MM.1S (cell line): ENCODE measurements around the gene SMARCA4.

Experiments used
- EZH2 ChIP-seq: fragments of 300-600 bp; sonication (generic); optimal IDR thresholded peaks from 2 replicates; pipeline ENCODE3; 2017; ENCODE audit warnings: low read depth, mild to moderate bottlenecking, antibody characterized with exemption, low read length, mixed read lengths
- TF ChIP-seq, protein P1 (sequence below): fragments of 300-600 bp; sonication (generic); IDR thresholded peaks from 2 replicates; pipeline ENCODE4 v1.5.1; 2016; ENCODE audit warnings: antibody characterized with exemption, low read length, mixed read lengths

DNA sequence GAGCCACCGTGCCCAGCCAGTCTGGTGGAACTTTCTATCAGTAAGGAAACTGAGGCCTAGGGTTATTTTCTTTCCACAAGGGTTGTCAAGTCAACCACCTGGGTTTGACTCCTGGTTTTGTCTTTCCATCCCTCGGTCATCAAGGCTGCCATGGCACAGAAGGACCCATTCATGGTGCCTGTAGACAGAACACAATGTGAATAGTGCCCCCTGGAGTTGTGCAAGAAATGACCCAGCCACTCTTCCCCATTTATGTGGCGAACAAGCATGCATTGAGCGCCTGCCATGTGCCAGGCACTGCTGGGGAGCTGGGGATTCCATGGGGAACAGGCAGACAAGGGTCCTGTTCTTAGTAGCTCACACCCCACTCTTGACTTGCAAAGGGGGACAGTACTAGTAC, 4.1 kb downstream of the SMARCA4 start:
- TF ChIP-seq, protein P1, sequence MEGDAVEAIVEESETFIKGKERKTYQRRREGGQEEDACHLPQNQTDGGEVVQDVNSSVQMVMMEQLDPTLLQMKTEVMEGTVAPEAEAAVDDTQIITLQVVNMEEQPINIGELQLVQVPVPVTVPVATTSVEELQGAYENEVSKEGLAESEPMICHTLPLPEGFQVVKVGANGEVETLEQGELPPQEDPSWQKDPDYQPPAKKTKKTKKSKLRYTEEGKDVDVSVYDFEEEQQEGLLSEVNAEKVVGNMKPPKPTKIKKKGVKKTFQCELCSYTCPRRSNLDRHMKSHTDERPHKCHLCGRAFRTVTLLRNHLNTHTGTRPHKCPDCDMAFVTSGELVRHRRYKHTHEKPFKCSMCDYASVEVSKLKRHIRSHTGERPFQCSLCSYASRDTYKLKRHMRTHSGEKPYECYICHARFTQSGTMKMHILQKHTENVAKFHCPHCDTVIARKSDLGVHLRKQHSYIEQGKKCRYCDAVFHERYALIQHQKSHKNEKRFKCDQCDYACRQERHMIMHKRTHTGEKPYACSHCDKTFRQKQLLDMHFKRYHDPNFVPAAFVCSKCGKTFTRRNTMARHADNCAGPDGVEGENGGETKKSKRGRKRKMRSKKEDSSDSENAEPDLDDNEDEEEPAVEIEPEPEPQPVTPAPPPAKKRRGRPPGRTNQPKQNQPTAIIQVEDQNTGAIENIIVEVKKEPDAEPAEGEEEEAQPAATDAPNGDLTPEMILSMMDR = no peak
- TF ChIP-seq EZH2 = no peak
